GM21723 (cell line): ENCODE results near the gene SYNCRIP.
"Not testable (repeated sequence)": the region's sequence is repeated elsewhere in the genome, so short reads cannot be mapped to it uniquely, and the experiment has no call there.

Experiments
- ATAC-seq: cut with Tn5 transposase; IDR thresholded peaks from one replicate; pipeline ENCODE4 v1.9.1; 2021; ENCODE audit warnings: mild to moderate bottlenecking, moderate library complexity; ENCODE audit not compliant: unreplicated experiment

The SYNCRIP gene

DNA sequence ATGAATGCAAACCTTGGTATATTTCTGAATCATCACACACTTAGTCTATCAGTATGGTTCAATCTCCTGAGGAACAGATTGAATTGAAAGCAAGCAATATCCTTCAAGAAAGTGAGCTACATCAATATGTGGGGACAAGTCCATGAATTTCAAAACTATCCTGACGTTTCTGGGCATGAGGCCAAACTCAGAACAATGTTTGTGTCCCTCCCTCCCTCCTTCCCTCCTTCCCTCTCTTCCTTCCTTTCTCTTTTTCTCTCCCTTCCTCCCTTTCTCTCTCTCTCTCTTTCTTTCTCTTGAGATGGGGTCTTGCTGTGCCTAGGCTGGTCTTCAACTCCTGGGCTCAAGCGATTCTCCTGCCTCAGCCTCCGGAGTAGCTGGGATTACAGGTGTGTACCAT, 27.9 kb upstream of the SYNCRIP start:
- no peak for ATAC-seq

DNA sequence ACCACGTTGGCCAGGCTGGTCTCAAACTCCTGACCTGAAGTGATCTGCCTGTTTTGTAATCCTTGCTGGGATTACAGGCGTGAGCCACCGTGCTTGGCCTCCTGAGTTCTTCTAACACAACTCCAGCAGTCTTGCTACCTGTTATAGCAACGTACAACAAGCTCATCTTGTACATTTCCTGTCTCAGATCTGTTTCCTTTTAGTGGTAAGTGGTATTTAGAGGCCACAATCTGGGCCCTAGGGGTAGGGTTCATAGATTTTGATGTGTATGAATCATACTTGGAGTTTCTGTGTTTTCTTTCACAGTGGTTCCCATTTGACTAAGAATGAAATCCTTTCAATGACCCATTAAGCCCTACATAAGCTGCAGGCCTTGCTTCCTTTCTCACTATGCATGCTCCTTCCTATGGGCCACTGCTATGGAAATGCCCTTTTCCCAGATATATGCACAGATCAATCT, 27.1 kb upstream of the SYNCRIP start:
- peak; percentile 98 for ATAC-seq

DNA sequence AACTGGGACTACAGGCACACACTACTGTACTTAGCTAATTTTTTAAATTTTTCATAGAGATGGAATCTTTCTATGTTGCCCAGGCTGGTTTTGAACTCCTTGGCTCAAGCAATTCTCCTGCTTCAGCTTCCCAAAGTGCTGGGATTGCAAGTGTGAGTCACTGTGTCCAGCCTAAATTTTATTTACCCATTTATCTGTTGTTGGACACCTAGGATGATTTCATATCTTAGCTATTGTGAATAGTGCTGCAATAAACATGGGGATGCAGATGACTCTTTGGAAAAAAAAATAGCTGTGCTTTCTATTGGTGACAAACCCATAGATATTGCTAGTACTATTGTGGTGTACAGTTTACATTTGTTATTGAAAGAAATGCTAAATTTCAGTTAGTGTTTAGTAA, 19.6 kb upstream of the SYNCRIP start:
- ATAC-seq = no peak

DNA sequence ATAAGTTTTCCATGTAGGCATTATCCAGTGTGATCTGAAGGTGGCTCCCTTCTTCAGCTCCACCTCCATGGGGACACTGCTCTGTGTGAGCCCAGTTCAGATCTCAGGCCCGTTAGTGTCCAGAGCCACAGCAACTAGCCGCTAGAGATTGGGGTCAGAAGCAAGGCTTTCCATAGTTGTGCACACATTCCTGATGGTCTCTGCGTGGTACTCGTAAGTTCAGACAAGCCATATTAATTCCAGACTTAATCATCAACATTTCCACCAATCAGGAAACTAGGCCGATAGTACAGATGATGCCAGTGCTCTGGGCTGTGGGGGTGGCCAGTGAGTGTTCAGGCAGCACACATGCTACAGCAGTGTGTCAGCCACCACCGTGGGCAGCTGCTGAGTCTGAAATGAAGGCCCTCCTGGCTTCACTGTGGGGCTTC, 17.5 kb upstream of the SYNCRIP start:
- no peak for ATAC-seq

DNA sequence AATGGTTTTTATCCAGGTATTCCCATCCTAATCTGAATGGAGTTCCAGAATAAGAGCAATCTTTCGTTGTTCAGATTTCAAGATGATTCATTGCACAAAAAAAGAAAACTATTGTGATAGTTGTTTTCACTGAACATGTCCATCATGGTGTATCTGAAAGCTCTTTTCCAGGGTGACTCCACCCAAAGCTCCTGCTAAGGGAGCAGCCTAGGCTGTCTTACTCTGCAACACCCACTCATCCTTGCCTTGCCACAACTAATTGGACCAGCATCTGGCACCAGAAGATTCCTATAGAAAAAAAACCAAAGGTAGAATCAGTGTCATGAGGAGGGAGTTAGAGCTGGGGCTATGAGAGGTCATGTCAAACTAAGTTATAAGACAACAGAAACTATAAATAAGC, 7.9 kb upstream of the SYNCRIP start:
- no peak for ATAC-seq

DNA sequence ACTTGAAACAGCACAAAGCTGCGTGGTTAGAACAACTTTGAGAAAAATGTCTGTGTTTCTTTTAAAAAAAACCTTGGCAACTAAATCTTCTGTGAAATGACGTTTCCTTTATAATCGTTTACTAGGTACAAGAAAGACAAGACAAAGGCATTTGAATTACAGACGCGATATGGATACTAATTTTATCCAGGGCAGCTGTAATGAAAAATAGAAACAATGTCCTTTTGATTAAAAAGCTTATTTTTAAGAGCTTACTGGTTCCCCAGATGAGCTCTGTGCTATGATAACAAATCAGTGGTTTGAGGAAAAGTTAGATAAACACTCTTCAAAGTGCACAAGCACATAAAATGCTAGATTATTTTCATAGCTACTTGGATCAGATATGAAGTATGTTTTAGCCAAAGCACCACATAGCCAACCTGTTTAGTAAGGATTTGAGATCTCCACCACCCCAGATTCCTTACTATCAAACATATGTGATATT, 1.6 kb upstream of the SYNCRIP start:
- no peak for ATAC-seq

DNA sequence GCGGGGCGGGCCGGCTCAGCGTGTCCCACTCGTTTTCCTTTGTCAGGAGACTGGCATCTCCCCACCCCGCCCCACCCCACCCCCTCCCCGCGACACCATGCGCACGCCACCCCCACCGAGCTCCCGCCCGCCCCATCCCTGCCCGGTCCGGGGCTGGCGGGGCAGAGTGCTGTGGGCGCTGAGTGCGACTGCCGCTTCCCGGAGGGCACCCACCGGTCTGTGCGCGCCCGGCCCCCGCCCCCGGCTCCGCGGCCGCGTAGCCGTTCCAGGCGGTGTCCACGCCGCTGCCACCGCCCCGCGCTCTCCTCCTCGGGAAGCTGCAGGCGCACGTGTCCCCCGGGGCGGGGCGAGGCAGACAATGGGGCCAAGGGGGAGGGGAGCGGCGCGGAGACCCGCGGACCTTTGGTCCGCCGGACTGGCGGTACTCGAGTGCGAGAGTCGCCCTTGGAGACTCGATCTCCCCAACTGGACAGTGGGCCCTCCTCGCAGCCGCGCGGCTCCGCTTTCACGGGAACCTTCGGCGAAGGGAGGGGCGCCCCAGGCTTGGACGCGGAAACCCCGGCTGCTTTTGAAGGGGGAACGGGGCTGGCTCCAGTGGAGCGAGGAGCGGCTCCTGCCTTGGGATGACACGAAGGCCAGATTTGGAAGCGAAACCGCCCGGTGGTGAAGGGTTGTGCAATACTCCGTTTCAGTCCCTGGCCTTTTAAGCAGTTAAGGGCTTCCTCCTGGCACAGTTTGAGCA, 1.0 kb upstream of the SYNCRIP start:
- peak; percentile 60 for ATAC-seq

DNA sequence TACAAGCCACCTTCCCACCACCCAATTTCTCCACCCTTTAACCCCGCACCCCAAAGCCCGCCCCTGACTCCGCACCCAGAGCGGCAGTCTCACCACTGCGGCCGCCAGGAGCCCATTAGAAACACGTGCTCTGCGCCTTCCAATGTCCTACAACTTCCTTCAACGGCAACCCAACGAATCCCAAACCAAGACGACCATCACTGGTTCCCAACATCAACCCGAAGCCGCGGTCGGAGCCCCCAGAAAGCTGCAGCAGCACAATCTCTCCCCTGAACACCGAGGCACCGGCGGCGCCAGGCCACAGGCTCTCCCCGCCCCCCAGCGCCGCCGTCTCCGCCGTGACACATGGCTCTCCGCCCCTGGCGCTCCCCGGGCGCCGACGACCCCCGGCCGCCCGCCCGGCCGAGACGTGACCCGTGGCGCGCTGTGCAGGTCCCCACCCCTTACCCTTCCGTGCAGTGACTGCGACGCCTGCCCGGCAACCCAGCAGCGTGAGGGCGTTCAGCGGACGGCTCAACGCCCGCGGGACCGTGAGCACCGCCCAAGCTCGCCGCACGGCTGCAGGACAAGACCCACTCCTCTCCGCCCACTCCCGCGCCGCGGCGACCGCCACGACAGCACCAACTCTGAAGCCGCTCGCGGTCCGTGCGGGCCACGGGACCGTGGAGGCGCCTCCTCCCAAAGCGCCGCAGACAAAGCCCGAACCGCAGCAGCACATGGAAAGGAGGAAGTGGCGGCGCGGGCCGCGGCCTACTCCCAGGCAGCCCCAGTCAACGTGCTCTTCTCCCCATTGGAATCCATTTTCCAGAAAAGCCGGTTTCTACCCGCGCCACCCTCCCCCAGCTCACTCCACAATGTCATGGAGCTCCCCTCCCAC, 551 bp downstream of the SYNCRIP start:
- no peak for ATAC-seq

DNA sequence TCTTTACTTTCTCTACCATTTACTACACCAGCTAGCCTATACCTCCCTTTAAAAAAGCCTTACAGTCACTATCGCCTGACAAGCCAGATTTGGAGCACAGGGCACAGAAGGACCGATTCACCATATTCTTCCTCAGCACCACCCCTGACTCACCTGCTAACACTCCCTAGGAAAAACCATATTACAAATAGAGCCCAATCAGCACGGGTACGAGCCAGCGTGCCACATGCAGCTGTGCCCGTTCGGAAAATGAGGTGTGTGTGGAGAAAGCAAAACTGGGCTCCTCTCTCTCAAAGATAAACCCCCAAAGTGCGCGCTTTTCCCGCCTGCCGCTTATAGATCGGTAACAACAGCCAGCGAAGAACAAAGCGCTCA, 1.2 kb downstream of the SYNCRIP start:
- no peak for ATAC-seq

DNA sequence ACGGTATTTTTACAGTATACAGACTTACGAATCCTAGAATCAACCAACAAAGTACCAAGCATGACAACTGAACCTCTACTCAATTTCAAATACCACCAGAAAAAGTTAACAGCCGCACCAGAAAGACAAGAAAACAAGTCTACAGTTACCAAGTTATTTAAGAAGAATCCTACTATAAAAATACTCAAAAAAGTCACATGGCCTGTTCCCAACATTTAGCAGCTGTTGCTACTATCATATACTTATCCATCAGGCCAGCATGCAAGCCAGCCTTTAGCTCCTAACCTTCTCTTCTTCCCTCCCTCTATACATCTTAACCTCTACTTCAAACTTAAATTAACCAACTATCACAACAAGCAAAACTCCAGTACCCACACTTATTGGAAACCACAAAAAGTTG, 1.9 kb downstream of the SYNCRIP start:
- ATAC-seq = no peak

DNA sequence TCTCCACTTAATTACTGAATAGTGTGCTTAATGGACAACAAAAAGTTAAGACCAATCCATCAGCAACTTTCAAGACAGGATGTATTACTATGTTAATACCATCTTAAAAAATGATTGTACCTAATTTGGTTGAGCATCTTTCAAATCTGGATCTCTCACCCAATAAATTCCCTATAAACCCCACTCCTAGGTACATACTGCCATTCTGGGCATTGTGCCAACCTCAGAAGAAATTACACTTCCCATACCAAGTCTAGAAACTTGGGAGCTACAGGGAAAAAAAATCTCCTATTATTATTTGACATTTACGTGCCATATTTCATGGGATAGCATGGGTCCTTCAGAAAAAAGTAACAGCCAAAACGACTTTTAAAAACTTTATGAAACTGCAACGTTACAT, 5.1 kb downstream of the SYNCRIP start:
- ATAC-seq = no peak

DNA sequence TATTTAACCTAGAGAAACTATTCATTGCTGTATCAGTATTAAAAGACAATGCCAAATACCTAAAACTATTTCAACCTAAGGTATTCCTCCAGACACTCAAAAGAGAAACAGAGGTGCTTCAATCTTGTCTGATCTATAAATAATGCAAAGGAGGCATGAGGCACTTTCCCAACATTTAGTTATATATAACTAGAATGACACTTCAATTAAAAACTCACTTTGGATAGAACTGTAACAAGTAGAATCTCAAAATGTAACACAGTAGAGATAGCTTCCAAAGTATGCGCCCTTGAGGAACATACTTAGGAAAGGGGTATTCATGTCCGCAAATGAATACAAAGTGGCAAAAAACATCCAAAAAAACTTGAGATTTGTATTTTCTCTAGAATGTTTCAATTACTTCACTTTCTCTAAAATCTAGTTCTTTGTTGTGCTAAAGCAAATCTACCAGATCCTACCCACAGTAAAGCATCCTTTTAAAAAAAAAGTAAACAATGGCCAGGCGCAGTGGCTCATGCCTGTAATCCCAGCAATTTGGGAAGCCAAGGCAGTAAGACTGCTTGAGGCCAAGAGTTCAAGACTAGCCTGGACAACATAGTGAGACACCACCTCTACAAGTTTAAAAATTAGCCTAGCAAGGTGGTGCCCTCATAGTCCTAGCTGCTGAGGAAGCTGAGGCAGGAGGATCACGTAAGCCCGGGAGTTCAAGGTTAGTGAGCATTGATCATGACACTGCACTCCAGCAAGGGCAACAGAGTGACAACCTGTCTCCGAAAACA, 10.3 kb downstream of the SYNCRIP start:
- no peak for ATAC-seq

DNA sequence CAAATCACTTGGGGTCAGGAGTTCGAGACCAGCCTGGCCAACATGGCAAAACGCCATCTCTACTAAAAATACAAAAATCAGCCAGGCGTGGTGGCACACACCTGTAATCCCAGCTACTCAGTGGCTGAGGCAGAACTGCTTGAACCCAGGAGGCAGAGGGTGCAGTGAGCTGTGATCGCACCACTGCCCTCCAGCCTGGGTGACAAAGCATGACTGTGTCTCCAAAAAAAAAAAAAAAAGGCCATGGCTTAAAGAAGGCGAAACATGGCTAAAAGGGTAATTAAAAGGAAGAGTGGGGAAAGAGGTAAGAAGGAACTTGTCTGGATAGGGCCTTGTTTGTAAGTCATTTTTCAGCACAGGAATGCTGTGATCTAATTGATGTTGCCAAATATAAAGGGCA, 11.6 kb downstream of the SYNCRIP start:
- ATAC-seq = not testable (repeated sequence)

DNA sequence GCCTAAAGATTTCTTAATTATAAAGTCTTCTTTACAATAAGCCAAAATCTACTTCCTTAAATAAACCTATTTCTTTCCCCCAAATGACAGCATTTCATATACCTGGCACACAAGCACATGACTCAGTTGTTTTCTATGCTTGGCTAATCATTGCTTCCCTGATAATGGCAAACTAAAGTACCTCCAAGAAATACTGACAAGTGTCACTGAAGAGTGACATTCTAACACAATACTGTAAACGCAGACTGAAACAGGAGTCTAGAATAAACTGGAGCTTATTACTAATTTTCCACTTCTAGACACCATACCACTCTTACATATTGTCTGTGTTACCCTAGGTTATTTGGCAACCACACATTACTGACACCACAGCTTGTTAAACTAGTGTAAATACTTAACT, 14.3 kb downstream of the SYNCRIP start:
- no peak for ATAC-seq

DNA sequence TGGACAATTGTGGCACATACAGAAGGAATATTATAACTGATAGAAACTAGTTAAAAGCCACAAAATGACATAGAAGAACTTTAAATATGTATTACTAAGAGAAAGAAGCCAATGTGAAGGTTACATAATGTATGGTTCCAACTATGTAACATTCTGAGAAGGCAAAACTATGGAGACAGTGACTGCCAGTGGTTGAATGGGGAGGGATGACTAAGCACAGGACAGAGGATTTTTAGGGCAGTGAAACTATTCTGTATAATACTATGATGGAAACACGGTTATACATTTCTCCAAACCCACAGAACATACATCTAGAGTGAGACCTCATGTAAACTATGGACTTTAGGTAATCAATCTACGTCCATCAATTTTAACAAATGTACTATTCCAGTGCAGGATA, 22.4 kb downstream of the SYNCRIP start:
- no peak for ATAC-seq

DNA sequence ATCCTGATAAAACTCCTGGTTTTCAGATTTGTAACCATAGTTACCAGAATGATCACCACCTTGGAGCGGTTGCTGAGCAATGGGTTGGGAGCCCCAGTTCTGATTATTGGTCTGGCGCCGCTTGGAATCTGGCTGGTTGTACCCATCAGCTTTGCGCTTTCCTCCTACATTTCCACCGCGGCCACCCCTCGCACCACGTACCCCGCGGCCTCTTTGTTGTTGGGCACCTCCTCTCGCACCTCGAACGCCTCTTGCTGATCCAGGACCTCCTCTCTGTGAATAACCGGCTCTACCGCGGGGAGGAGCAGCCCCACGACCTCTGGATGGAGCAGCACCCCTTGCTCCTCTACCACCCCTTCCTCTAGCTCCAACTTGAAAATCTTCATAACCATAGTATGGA, 27.9 kb downstream of the SYNCRIP start:
- no peak for ATAC-seq

DNA sequence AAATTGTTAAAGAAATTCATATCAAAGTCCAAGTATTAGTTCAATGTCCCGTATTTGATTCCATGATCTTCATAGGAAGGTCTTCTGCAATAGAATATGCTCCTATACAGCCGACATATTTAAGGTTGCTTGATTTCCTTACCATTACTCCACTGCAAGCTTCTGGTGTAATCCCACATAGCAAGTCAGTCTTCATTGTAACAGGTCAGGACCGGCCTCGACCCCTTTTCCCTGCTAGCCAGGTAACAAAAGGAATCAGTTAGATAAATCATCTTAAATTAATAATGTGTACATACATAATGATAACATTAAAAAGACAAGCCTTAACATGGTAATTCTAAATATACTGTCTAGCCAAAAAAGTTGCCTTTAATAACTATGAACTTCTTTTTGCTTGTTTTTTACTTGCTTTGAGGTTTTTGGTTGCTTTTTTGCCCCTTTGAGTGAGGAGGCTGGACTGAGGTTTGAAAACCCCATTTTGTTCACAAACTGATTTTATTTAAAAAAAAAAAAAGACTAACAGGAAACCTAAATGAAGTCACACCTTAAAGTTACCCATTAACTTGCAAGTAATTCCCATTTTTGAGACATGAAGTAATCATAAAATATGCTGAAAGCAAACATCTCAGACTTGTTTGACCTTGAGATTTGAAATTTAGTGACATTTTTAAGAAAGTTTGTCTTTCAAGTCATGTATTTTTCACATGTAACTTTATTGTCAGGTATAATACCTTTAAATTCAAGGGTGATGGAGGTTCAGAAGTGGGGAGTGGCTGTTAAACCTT, 29.8 kb downstream of the SYNCRIP start:
- no peak for ATAC-seq

DNA sequence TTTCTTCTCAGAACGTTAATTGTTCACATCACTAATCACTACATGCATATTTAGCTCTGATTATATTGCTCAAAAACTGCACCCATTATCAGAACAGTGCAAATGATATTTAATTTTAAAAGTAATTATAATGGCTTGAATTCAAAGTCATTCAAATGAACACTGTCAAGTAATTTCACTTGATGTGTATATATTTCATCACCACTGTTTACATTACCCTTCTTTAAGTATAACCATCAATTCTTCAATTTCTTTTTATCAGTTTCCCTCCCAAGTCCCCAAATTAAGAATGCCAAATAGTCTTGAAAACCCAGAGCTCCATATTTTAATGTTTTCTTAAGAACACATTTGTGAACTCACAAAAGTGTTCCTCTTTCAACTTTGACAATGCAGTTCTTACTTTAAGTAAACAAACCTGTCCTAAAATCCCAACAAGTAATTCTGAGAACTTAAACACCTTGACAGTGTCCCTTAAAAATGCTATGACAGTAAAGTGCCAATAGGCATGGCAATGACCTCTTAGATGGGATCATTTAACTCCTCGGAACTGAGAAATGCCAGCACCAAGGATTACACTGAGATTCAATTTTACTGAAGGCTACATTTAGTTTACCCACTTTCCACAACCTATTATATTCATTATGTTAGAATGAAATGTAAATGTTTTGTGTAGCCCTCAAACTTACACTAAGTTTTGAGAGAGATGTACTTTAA, 32.3 kb downstream of the SYNCRIP start:
- ATAC-seq = no peak

DNA sequence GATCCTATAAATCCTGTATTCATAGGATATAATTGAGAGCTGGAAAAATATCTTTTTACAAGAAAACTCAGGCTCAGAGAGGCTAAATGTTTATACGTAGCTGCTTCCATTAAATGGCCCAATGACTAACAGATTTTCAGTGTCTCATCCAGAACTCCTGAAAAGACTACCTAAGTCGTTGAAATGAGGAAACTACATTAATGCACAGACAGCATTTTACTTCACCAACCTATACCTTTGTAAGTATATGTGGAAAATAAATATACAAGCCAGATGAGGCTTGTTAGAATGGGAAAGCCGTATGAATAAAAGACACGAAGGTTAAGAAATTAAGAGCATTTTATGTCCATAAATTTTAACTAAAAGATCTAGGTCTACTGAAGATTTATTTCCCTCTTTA, 40.6 kb downstream of the SYNCRIP start:
- no peak for ATAC-seq
